Endothelial cell of umbilical vein (primary cell): ENCODE measurements around the gene TRIM41. TPM values are rescaled to one million over a fixed set of nuclear protein-coding genes. Genes with fewer than 3 reads are reported as not detected.

ENCODE experiments used
- BruUV-seq: library from RNA; stranded (reverse); fragments of 400-500 nt; replicated peaks from 2 replicates; lab custom pipeline; 2021; lab: Mats Ljungman, UMichigan
- CTCF ChIA-PET: fragments of 300-600, 350-600 bp; sonication (Branson Sonifier 250); formaldehyde crosslinking; loops from one replicate; lab custom pipeline; 2021; ENCODE audit warnings: antibody characterized with exemption, inconsistent platforms; lab: Charles Lee
- POLR2A ChIA-PET: fragments of 300-600, 350-600 bp; sonication (Branson Sonifier 250); formaldehyde crosslinking; loops from one replicate; lab custom pipeline; 2021; ENCODE audit warnings: antibody characterized with exemption, inconsistent platforms; lab: Charles Lee
- DNase-seq: peaks from one replicate; pipeline ENCODE4 v3.0.0-alpha.2; 2011; ENCODE audit warnings: low read depth, low spot score
- FAIRE-seq: peaks from 2 replicates; lab custom pipeline; 2011; peaks lifted over from hg19 to GRCh38; lab: Jason Lieb, UNC
- H2AFZ ChIP-seq: 2 replicates; pipeline ENCODE4 v1.6.0; 2012; ENCODE audit warnings: low read depth, low read length, control low read depth, inconsistent platforms
- H3K27ac ChIP-seq: 2 replicates; pipeline ENCODE4 v1.5.1; 2011; ENCODE audit warnings: low read depth, mild to moderate bottlenecking, control low read depth, low read length, moderate library complexity; ENCODE audit not compliant: insufficient read depth
- H3K27me3 ChIP-seq, 2 experiments: 2 replicates each; pipeline versions ENCODE4 v1.6.0 to v1.6.1; 2011; ENCODE audit warnings: low read length in 2 of 2, mixed read lengths in 1 of 2; ENCODE audit not compliant: control insufficient read depth in 2 of 2, insufficient read depth in 2 of 2
- H3K36me3 ChIP-seq, 2 experiments: 2 replicates in 1 of 2; 3 replicates in 1 of 2; pipeline ENCODE4 v1.5.1; 2011; ENCODE audit warnings: low read length in 2 of 2, mild to moderate bottlenecking in 1 of 2, moderate library complexity in 1 of 2; ENCODE audit not compliant: control insufficient read depth in 2 of 2, insufficient read depth in 2 of 2; ENCODE audit errors: extremely low read depth in 1 of 2
- H3K4me1 ChIP-seq: 3 replicates; pipeline ENCODE4 v1.5.1; 2011; ENCODE audit warnings: mild to moderate bottlenecking, low read length; ENCODE audit not compliant: control insufficient read depth, insufficient read depth; ENCODE audit errors: extremely low read depth
- H3K4me2 ChIP-seq: 2 replicates; pipeline ENCODE4 v1.6.1; 2011; ENCODE audit warnings: low read length, control low read depth, mixed read lengths; ENCODE audit not compliant: insufficient read depth
- H3K4me3 ChIP-seq, 3 experiments: fragments of 200-600 bp in 1 of 3; sonication (generic), shearing (Covaris generic) in 1 of 3; replicated peaks in 1 of 3; 2 replicates each; pipeline ENCODE4 v1.5.1; 2011 to 2016; ENCODE audit warnings: control low read depth in 3 of 3, low read length in 3 of 3, mild to moderate bottlenecking in 2 of 3, inconsistent platforms in 1 of 3, low read depth in 1 of 3, moderate library complexity in 1 of 3; ENCODE audit not compliant: insufficient read depth in 1 of 3
- H3K79me2 ChIP-seq: 2 replicates; pipeline ENCODE4 v1.6.0; 2012; ENCODE audit warnings: low read length, inconsistent platforms; ENCODE audit not compliant: control insufficient read depth, insufficient read depth
- H3K9ac ChIP-seq: replicated peaks from 2 replicates; pipeline ENCODE3; 2011; ENCODE audit warnings: low read length, control low read depth; ENCODE audit not compliant: insufficient read depth; ENCODE audit errors: extremely low read depth
- H3K9me1 ChIP-seq: replicated peaks from 3 replicates; pipeline ENCODE4 v1.6.0; 2011; ENCODE audit warnings: mild to moderate bottlenecking, low read length; ENCODE audit not compliant: control insufficient read depth, insufficient read depth; ENCODE audit errors: extremely low read depth
- H3K9me3 ChIP-seq: replicated peaks from 2 replicates; pipeline ENCODE4 v1.5.1; 2012; ENCODE audit warnings: low read length, inconsistent platforms; ENCODE audit not compliant: control insufficient read depth, insufficient read depth
- H4K20me1 ChIP-seq: replicated peaks from 2 replicates; pipeline ENCODE3; 2011; ENCODE audit warnings: mild to moderate bottlenecking, low read length; ENCODE audit not compliant: control insufficient read depth, insufficient read depth; ENCODE audit errors: extremely low read depth
- CTCF ChIP-seq, 2 donors: IDR thresholded peaks; 1 replicate in 1 of 2; 2 replicates in 1 of 2; pipeline ENCODE4 v1.5.1; 2011; ENCODE audit warnings: low read length in 2 of 2, mild to moderate bottlenecking in 2 of 2, moderate library complexity in 2 of 2, control low read depth in 1 of 2, inconsistent platforms in 1 of 2, low read depth in 1 of 2; ENCODE audit not compliant: insufficient read depth in 1 of 2; ENCODE audit errors: extremely low read depth in 1 of 2
- EZH2 ChIP-seq: IDR thresholded peaks from 2 replicates; pipeline ENCODE4 v1.6.1; 2012; ENCODE audit warnings: borderline replicate concordance, low read depth, mild to moderate bottlenecking, moderate library complexity, low read length, inconsistent platforms; ENCODE audit not compliant: severe bottlenecking
- FOS ChIP-seq: IDR thresholded peaks from 2 replicates; pipeline ENCODE4 v1.6.1; 2011; ENCODE audit warnings: mild to moderate bottlenecking, low read length, moderate library complexity, borderline replicate concordance; ENCODE audit not compliant: insufficient read depth
- GATA2 ChIP-seq: IDR thresholded peaks from 2 replicates; pipeline ENCODE4 v1.7.0; 2011; ENCODE audit warnings: low read depth, mild to moderate bottlenecking, moderate library complexity, mixed read lengths, low read length; ENCODE audit not compliant: insufficient read length, insufficient read depth
- JUN ChIP-seq: IDR thresholded peaks from 2 replicates; pipeline ENCODE4 v1.6.1; 2011; ENCODE audit warnings: borderline replicate concordance, low read depth; ENCODE audit not compliant: insufficient read length, insufficient read depth
- MAX ChIP-seq: IDR thresholded peaks from 2 replicates; pipeline ENCODE4 v1.6.1; 2011; ENCODE audit not compliant: insufficient read depth, insufficient read length
- MYC ChIP-seq: IDR thresholded peaks from one replicate; pipeline ENCODE4 v1.6.1; 2011; ENCODE audit warnings: mild to moderate bottlenecking, low read depth, low read length
- POLR2A ChIP-seq: IDR thresholded peaks from 2 replicates; pipeline ENCODE4 v1.6.1; 2012; ENCODE audit warnings: low read depth, mild to moderate bottlenecking, control low read depth, low read length
- POLR2AphosphoS5 ChIP-seq: IDR thresholded peaks from 2 replicates; pipeline ENCODE4 v1.6.1; 2012; ENCODE audit warnings: low read depth, mild to moderate bottlenecking, control low read depth, low read length, moderate library complexity; ENCODE audit not compliant: insufficient read depth
- dilution Hi-C: fragments of 300-500 bp; cut with MboI; formaldehyde crosslinking; loops from one replicate; pipeline ENCODE4 v1.15.0; 2019; ENCODE audit warnings: low sequenced_read_pairs; ENCODE audit not compliant: extremely low pct_ligation_motif_present
- intact Hi-C: fragments of 100-400 bp; cut with micrococcal nuclease; formaldehyde crosslinking; loops from one replicate; pipeline ENCODE4 v1.10.0; 2022
- polyA plus RNA-seq, 4 experiments: library from polyadenylated mRNA; depleted of rRNA in 3 of 4; stranded (reverse) in 3 of 4; unstranded in 1 of 4; fragments of >200 nt; gene quantifications; 2 replicates each; pipeline versions ENCODE4 v1.2.1 to v1.2.3, GENCODE V29; 2011 to 2012; ENCODE audit warnings: missing spikeins in 1 of 4
- total RNA-seq: library from RNA; stranded (reverse); gene quantifications from 2 replicates; pipeline ENCODE4 v1.2.3, GENCODE V29; 2021

Gene TRIM41
- total and polyA plus RNA-seq, 2 donors (not counting 3 experiments of a cell fraction or from before 2014, with no cell fraction given): 11.2 to 19.9 TPM

GRCh38 chr5:181232593-181232992 is 9.5 kb downstream of the TRIM41 start:
- Histone ChIP-seq H3K27ac (no peak overlapping the region), H3K79me2 (peaks cover 5% of the 10 kb centered on the region), H3K9me1 (no peaks in the 10 kb centered on the region), H3K4me1 (peaks cover 2% of the 10 kb centered on the region), H2AFZ (no peak overlapping the region), H3K27me3 (no peaks in the 10 kb centered on the region), H4K20me1 (peaks cover 2% of the 10 kb centered on the region), H3K9ac (no peak overlapping the region), H3K36me3 (peaks cover 21 to 37% of the 10 kb centered on the region in 2 experiments), H3K4me3 (no peak overlapping the region), H3K9me3 (no peaks in the 10 kb centered on the region), H3K4me2 (no peak overlapping the region)
- DNase-seq (no peak), FAIRE-seq (no peak)
- POLR2A ChIA-PET: no interaction called here
- no peak for TF ChIP-seq POLR2AphosphoS5
- TF ChIP-seq FOS: no peak
- no peak for TF ChIP-seq CTCF (IDR thresholded peaks at IDR 0.05; ENCODE audit: extremely low read depth in 1 of 2, insufficient read depth in 1 of 2, low read depth in 1 of 2, low read length in 2 of 2)
- no peak for TF ChIP-seq POLR2A
- no peak for TF ChIP-seq MAX
- TF ChIP-seq JUN: no peak
- TF ChIP-seq MYC: no peak
- TF ChIP-seq GATA2: no peak
- TF ChIP-seq EZH2: no peak
- intact Hi-C loops: no loop called here
- no TSS peak for BruUV-seq
- CTCF ChIA-PET: interaction anchor here (1.0 kb wide), 1 partner anchor 10 kb away, joined by 3 read pairs; no protein-coding TSS in a partner anchor
- dilution Hi-C loops: no loop called here
